Ishikawa (cell line): ENCODE results near the gene METTL2B.

Experiments used
- CEBPB ChIP-seq: IDR thresholded peaks from 2 replicates; pipeline ENCODE4 v1.6.1; 2012
- CREB1 ChIP-seq: IDR thresholded peaks from 2 replicates; pipeline ENCODE4 v1.6.1; 2012; ENCODE audit warnings: low read depth
- EP300 ChIP-seq: IDR thresholded peaks from 2 replicates; pipeline ENCODE4 v1.6.1; 2012; ENCODE audit warnings: borderline replicate concordance
- FOXM1 ChIP-seq: IDR thresholded peaks from 2 replicates; pipeline ENCODE4 v1.6.1; 2012; ENCODE audit warnings: low read depth, borderline replicate concordance
- NFIC ChIP-seq: IDR thresholded peaks from 2 replicates; pipeline ENCODE4 v1.6.1; 2012
- RAD21 ChIP-seq: IDR thresholded peaks from 2 replicates; pipeline ENCODE4 v1.6.1; 2012; ENCODE audit warnings: low read depth
- TEAD4 ChIP-seq: IDR thresholded peaks from 2 replicates; pipeline ENCODE4 v1.6.1; 2012
- YY1 ChIP-seq: IDR thresholded peaks from 2 replicates; pipeline ENCODE4 v1.6.1; 2012; ENCODE audit warnings: low read depth
- ZBTB7A ChIP-seq: IDR thresholded peaks from 2 replicates; pipeline ENCODE4 v1.6.1; 2012; ENCODE audit warnings: low read depth
- TF ChIP-seq, protein P1 (sequence below): IDR thresholded peaks from 2 replicates; pipeline ENCODE4 v1.6.1; 2012
- TF ChIP-seq, protein P2 (sequence below): IDR thresholded peaks from 2 replicates; pipeline ENCODE4 v1.6.1; 2012

DNA sequence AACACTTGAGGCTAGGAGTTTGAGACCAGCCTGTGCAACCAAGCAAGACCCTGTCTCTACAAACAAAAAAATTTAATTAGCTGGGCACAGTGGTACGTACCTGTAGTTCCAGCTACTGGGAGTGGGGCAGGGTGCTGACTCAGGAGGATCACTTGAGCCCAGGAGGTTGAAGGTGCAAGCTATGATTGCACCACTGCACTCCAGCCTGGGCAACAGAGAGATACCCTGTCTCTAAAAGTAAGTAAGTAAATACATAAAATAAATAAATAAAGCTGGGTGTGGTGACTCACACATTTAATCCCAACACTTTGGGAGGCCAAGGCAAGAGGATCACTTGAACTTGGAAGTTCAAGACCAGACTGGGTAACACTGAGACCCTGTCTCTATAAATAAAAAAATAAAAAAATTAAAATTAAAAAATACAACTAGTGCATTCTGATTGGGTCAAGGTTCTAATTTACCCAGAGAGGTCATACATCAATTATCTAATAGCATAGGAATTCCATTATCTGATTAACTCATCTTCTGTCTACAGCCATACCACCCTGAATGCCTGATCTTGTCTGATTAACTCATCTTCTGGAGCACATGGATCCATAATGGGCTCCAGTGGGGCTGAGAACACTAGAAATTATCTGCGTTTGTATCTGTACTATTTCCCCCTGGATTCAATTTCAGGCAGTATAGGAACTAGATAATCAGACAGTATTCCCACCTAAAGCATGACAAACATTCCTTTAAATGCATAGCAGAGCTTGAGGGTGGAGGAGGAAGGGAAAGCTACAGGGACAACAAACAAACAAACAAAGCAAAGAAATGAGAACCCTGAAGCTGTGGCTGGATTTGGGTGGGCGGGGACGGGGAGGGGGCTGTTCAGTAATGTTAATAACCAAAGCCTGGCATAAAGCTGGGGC lies 41.9 kb upstream of the METTL2B start:
- TF ChIP-seq CEBPB (no peak), FOXM1 (no peak), TEAD4 (no peak), RAD21 (no peak), CREB1 (no peak), EP300 (no peak), YY1 (no peak), ZBTB7A (no peak), NFIC (no peak)
- TF ChIP-seq, protein P1, sequence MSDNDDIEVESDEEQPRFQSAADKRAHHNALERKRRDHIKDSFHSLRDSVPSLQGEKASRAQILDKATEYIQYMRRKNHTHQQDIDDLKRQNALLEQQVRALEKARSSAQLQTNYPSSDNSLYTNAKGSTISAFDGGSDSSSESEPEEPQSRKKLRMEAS: no peak
- TF ChIP-seq, protein P2, sequence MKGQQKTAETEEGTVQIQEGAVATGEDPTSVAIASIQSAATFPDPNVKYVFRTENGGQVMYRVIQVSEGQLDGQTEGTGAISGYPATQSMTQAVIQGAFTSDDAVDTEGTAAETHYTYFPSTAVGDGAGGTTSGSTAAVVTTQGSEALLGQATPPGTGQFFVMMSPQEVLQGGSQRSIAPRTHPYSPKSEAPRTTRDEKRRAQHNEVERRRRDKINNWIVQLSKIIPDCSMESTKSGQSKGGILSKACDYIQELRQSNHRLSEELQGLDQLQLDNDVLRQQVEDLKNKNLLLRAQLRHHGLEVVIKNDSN: no peak
